Mesothelial cell of epicardium (in vitro differentiated cells): ENCODE data around the gene NPIPB8. TPM values are rescaled to one million over a fixed set of nuclear protein-coding genes. Genes with fewer than 3 reads are reported as not detected.
A peak's percentile ranks its signal among the peaks of the same experiment; 100 is the strongest.
"Not testable (repeated sequence)": the region's sequence is repeated elsewhere in the genome, so short reads cannot be mapped to it uniquely, and the experiment has no call there.

Experiments
- DNase-seq, 2 experiments: peaks; one replicate each; pipeline ENCODE4 v3.0.0; 2021; ENCODE audit warnings: low spot score in 2 of 2; ENCODE audit not compliant: unreplicated experiment in 2 of 2
- H3K27ac Mint-ChIP-seq: 2 replicates; pipeline ENCODE4 v1.8.0; 2021; ENCODE audit warnings: mixed read lengths
- H3K27me3 Mint-ChIP-seq: 2 replicates; pipeline ENCODE4 v1.8.0; 2021; ENCODE audit warnings: low read depth, mixed read lengths
- H3K36me3 Mint-ChIP-seq: 2 replicates; pipeline ENCODE4 v1.8.0; 2021; ENCODE audit warnings: mixed read lengths
- H3K4me1 Mint-ChIP-seq: 2 replicates; pipeline ENCODE4 v1.8.0; 2021; ENCODE audit warnings: mixed read lengths
- H3K4me3 Mint-ChIP-seq: 2 replicates; pipeline ENCODE4 v1.8.0; 2021; ENCODE audit warnings: mild to moderate bottlenecking, moderate library complexity, mixed read lengths
- H3K9me3 Mint-ChIP-seq: 2 replicates; pipeline ENCODE4 v1.8.0; 2021; ENCODE audit warnings: mixed read lengths
- CTCF ChIP-seq: fragments of 200-600 bp; sonication (generic); IDR thresholded peaks from one replicate; pipeline ENCODE4 v1.5.0; 2021; ENCODE audit warnings: antibody characterized with exemption; ENCODE audit not compliant: unreplicated experiment
- total RNA-seq: library from RNA; stranded (reverse); gene quantifications from 3 replicates; pipeline ENCODE4 v1.2.1, GENCODE V29; 2021

Gene NPIPB8
- total RNA-seq, 1 donor from 2014 or later, result 0.49 TPM

- peaks cover 14% of the 10 kb centered on the region for H3K4me1 Mint-ChIP-seq
- DNase-seq, H3K27me3 Mint-ChIP-seq, H3K36me3 Mint-ChIP-seq, H3K9me3 Mint-ChIP-seq: not testable (repeated sequence)
- H3K27ac Mint-ChIP-seq, result peak overlapping the region; percentile 59
- peak overlapping the region; percentile 58 for H3K4me3 Mint-ChIP-seq
Measured at GRCh38 chr16:28608867-28609596, 28.8 kb upstream of the NPIPB8 start.

GRCh38 chr16:28609631-28610594, 28.0 kb upstream of the NPIPB8 start, which contains the start of gene SULT1A1:
Gene SULT1A1, minus strand, starts transcription at chr16:28610044. Its CDS starts 1,189 bp downstream, at chr16:28608855.
- no peak for TF ChIP-seq CTCF
- Mint-ChIP-seq H3K27ac (peak within 1 kb of the TSS; percentile 59), H3K27me3 (no peaks in the 10 kb centered on the region), H3K4me1 (peaks cover 14% of the 10 kb centered on the region), H3K4me3 (peak within 1 kb of the TSS; percentile 58), H3K9me3 (no peaks in the 10 kb centered on the region), H3K36me3 (no peaks in the 10 kb centered on the region)
- DNase-seq, result no peak

GRCh38 chr16:28610595-28611191, 27.2 kb upstream of the NPIPB8 start:
- peaks cover 14% of the 10 kb centered on the region for H3K4me1 Mint-ChIP-seq
- no peak for TF ChIP-seq CTCF
- no peaks in the 10 kb centered on the region for H3K36me3 Mint-ChIP-seq
- no peaks in the 10 kb centered on the region for H3K27me3 Mint-ChIP-seq
- H3K9me3 Mint-ChIP-seq, result no peaks in the 10 kb centered on the region
- DNase-seq, result no peak
- peak overlapping the region; percentile 19 for H3K27ac Mint-ChIP-seq
- no peak overlapping the region for H3K4me3 Mint-ChIP-seq

- not testable (repeated sequence) for H3K36me3 Mint-ChIP-seq, H3K9me3 Mint-ChIP-seq, H3K4me3 Mint-ChIP-seq, DNase-seq, H3K27ac Mint-ChIP-seq
- H3K4me1 Mint-ChIP-seq, result peaks cover 14% of the 10 kb centered on the region
- H3K27me3 Mint-ChIP-seq, result peaks cover 10% of the 10 kb centered on the region
Measured at GRCh38 chr16:28612359-28613280, 25.2 kb upstream of the NPIPB8 start.

GRCh38 chr16:28613912-28614311, 24.0 kb upstream of the NPIPB8 start:
- not testable (repeated sequence) for H3K36me3 Mint-ChIP-seq, H3K27ac Mint-ChIP-seq, H3K9me3 Mint-ChIP-seq, H3K4me3 Mint-ChIP-seq, DNase-seq
- H3K27me3 Mint-ChIP-seq, result peaks cover 18% of the 10 kb centered on the region
- H3K4me1 Mint-ChIP-seq, result peaks cover 14% of the 10 kb centered on the region

- H3K4me1 Mint-ChIP-seq, result peaks cover 12% of the 10 kb centered on the region
- peaks cover 18% of the 10 kb centered on the region for H3K27me3 Mint-ChIP-seq
- DNase-seq, H3K4me3 Mint-ChIP-seq, H3K36me3 Mint-ChIP-seq, H3K27ac Mint-ChIP-seq, H3K9me3 Mint-ChIP-seq: not testable (repeated sequence)
Measured at GRCh38 chr16:28614561-28614960, 23.3 kb upstream of the NPIPB8 start.
